IMR-90 (cell line): ENCODE measurements around the gene ZNF831. TPM values are rescaled to one million over a fixed set of nuclear protein-coding genes. Genes with fewer than 3 reads are reported as not detected.

Source experiments
- ATAC-seq: fragments of 200-7000 bp; cut with Tn5 transposase; 2 replicates; pipeline ENCODE4 v1.9.1; 2020; ENCODE audit warnings: low read depth, mild to moderate bottlenecking, moderate library complexity
- BruUV-seq: library from RNA; stranded (reverse); fragments of 400-500 nt; replicated peaks from 2 replicates; lab custom pipeline; 2021; lab: Mats Ljungman, UMichigan
- CTCF ChIA-PET: fragments of 300-600 bp; formaldehyde crosslinking; extraction: SDS; loops from one replicate; lab custom pipeline; 2021; ENCODE audit warnings: antibody characterized with exemption; lab: Yijun Ruan, JAX
- POLR2A ChIA-PET: fragments of 300-600 bp; sonication (Branson Sonifier 250); formaldehyde crosslinking; loops from one replicate; lab custom pipeline; 2022; ENCODE audit warnings: antibody characterized with exemption; ENCODE audit not compliant: unreplicated experiment; lab: Charles Lee
- DNase-seq: peaks from one replicate; pipeline ENCODE4 v3.0.0; 2013
- H2AFZ ChIP-seq: replicated peaks from 2 replicates; pipeline ENCODE3; 2013; ENCODE audit warnings: low read length, mild to moderate bottlenecking; ENCODE audit not compliant: poor library complexity
- H2AK5ac ChIP-seq: 2 replicates; pipeline ENCODE4 v1.6.1; 2013; ENCODE audit warnings: low read depth, low read length, inconsistent platforms
- H2AK9ac ChIP-seq: replicated peaks from 2 replicates; pipeline ENCODE3; 2013; ENCODE audit warnings: mild to moderate bottlenecking, low read depth, low read length, moderate library complexity; ENCODE audit not compliant: poor library complexity
- H2BK120ac ChIP-seq: 2 replicates; pipeline ENCODE4 v1.6.1; 2013; ENCODE audit warnings: low read depth, low read length, inconsistent platforms
- H2BK15ac ChIP-seq: 3 replicates; pipeline ENCODE4 v1.6.1; 2013; ENCODE audit warnings: low read depth, low read length, inconsistent platforms
- H2BK20ac ChIP-seq: 2 replicates; pipeline ENCODE4 v1.6.1; 2013; ENCODE audit warnings: low read depth, mild to moderate bottlenecking, inconsistent platforms, low read length, moderate library complexity
- H2BK5ac ChIP-seq: 2 replicates; pipeline ENCODE4 v1.6.1; 2013; ENCODE audit warnings: mild to moderate bottlenecking, low read depth, low read length, inconsistent platforms; ENCODE audit not compliant: poor library complexity, severe bottlenecking
- H3K14ac ChIP-seq: replicated peaks from 2 replicates; pipeline ENCODE4 v1.6.1; 2013; ENCODE audit warnings: low read depth, low read length, inconsistent platforms
- H3K18ac ChIP-seq: 2 replicates; pipeline ENCODE4 v1.6.1; 2013; ENCODE audit warnings: low read depth, low read length, control low read depth
- H3K23ac ChIP-seq: 2 replicates; pipeline ENCODE4 v1.6.1; 2013; ENCODE audit warnings: low read depth, low read length, inconsistent platforms
- H3K27ac ChIP-seq: 2 replicates; pipeline ENCODE4 v1.5.1; 2013; ENCODE audit warnings: mild to moderate bottlenecking, control low read depth, low read length; ENCODE audit not compliant: insufficient read depth
- H3K27me3 ChIP-seq: 2 replicates; pipeline ENCODE4 v1.6.1; 2013; ENCODE audit warnings: low read length; ENCODE audit not compliant: control insufficient read depth, insufficient read depth
- H3K36me3 ChIP-seq: 2 replicates; pipeline ENCODE4 v1.6.1; 2013; ENCODE audit warnings: low read length, mixed read lengths; ENCODE audit not compliant: control insufficient read depth, insufficient read depth
- H3K4ac ChIP-seq: 2 replicates; pipeline ENCODE4 v1.6.1; 2013; ENCODE audit warnings: low read depth, low read length, inconsistent platforms
- H3K4me1 ChIP-seq: 2 replicates; pipeline ENCODE4 v1.6.1; 2013; ENCODE audit warnings: low read length, mixed read lengths; ENCODE audit not compliant: control insufficient read depth, insufficient read depth
- H3K4me2 ChIP-seq: 2 replicates; pipeline ENCODE4 v1.6.1; 2013; ENCODE audit warnings: low read depth, mild to moderate bottlenecking, control low read depth, low read length, moderate library complexity
- H3K4me3 ChIP-seq: 2 replicates; pipeline ENCODE4 v1.5.1; 2013; ENCODE audit warnings: low read depth, mild to moderate bottlenecking, control low read depth, low read length, moderate library complexity; ENCODE audit not compliant: insufficient read depth
- H3K56ac ChIP-seq: 2 replicates; pipeline ENCODE4 v1.6.1; 2013; ENCODE audit warnings: low read length, inconsistent platforms; ENCODE audit not compliant: insufficient read depth; ENCODE audit errors: extremely low read depth
- H3K79me1 ChIP-seq, 2 experiments: 2 replicates each; pipeline ENCODE4 v1.6.1; 2013; ENCODE audit warnings: low read length in 2 of 2, inconsistent platforms in 1 of 2, low read depth in 1 of 2
- H3K9ac ChIP-seq: 2 replicates; pipeline ENCODE4 v1.6.1; 2013; ENCODE audit warnings: low read depth, low read length, control low read depth
- H3K9me1 ChIP-seq: 2 replicates; pipeline ENCODE4 v1.6.1; 2013; ENCODE audit warnings: low read length, inconsistent platforms; ENCODE audit not compliant: insufficient read depth
- H3K9me3 ChIP-seq: 2 replicates; pipeline ENCODE4 v1.6.1; 2013; ENCODE audit warnings: low read length; ENCODE audit not compliant: control insufficient read depth, insufficient read depth
- H4K20me1 ChIP-seq: 2 replicates; pipeline ENCODE4 v1.6.1; 2013; ENCODE audit warnings: low read length, inconsistent platforms; ENCODE audit not compliant: insufficient read depth
- H4K5ac ChIP-seq: 2 replicates; pipeline ENCODE4 v1.6.1; 2013; ENCODE audit warnings: mild to moderate bottlenecking, low read depth, low read length, control low read depth
- H4K8ac ChIP-seq, 2 experiments: 2 replicates each; pipeline ENCODE4 v1.6.1; 2013; ENCODE audit warnings: low read depth in 2 of 2, low read length in 2 of 2, control low read depth in 1 of 2, inconsistent platforms in 1 of 2
- H4K91ac ChIP-seq: 2 replicates; pipeline ENCODE4 v1.6.1; 2013; ENCODE audit warnings: low read depth, low read length, inconsistent platforms; ENCODE audit not compliant: insufficient read depth
- MAFK ChIP-seq: IDR thresholded peaks from 2 replicates; pipeline ENCODE4 v1.6.1; 2012; ENCODE audit warnings: low read depth, low read length, improper control_type of control experiment
- WGBS, 2 experiments: methylation state at CpG; one replicate each; pipeline versions ENCODE4 v1.1.5 to v1.1.7; 2013; ENCODE audit warnings: missing lambda C conversion rate in 2 of 2; ENCODE audit not compliant: insufficient read length in 1 of 2; ENCODE audit errors: extremely low coverage in 2 of 2; 5-methylcytosine and 5-hydroxymethylcytosine counted together
- dilution Hi-C: fragments of 300-500 bp; cut with HindIII; formaldehyde crosslinking; loops from one replicate; pipeline ENCODE4 v1.14.3; 2018; ENCODE audit warnings: low sequenced_read_pairs; ENCODE audit not compliant: unreplicated experiment
- in situ Hi-C: fragments of 300-500 bp; cut with MboI; formaldehyde crosslinking; loops from 3 replicates; pipeline ENCODE4 v1.14.3; 2019; ENCODE audit warnings: low sequenced_read_pairs, inconsistent platforms, mixed read lengths
- intact Hi-C: fragments of 100-400 bp; cut with micrococcal nuclease; formaldehyde crosslinking; loops from 2 replicates; pipeline ENCODE4 v1.10.0; 2022
- polyA plus RNA-seq, 3 experiments: library from polyadenylated mRNA; depleted of rRNA; stranded (reverse); fragments of >200 nt; gene quantifications; 2 replicates each; pipeline ENCODE4 v1.2.3, GENCODE V29; 2012; ENCODE audit warnings: low replicate concordance in 1 of 3
- total RNA-seq: library from RNA; depleted of rRNA; stranded (reverse); fragments of >200 nt; gene quantifications from 2 replicates; pipeline ENCODE4 v1.2.3, GENCODE V29; 2012
- TF ChIP-seq, protein P1 (sequence below): conservative IDR thresholded peaks from 2 replicates; pipeline ENCODE4 v1.5.1; 2012; ENCODE audit warnings: mild to moderate bottlenecking, low read depth, low read length, improper control_type of control experiment

Gene ZNF831
- total and polyA plus RNA-seq, 2 of the 4 experiments (the other 2 are of a cell fraction): not detected

DNA sequence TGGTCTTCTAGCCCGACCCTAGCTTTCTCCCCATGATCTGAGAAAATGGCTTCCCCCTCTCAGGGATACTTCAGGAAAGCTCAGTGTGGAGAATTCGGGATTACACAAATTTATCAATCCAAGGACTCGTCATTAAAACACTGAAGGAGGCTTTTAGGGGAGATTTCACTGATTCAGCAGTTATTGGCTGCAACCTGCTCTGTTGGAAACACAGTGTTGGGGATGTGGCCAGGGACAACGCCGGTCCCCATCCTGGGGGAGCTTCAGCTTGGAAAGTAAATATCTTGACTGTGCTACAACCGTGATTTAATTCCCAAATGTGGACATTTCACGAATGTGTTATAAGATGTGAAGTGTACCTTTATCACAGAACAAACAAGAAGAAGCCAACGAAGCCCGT lies 44.8 kb upstream of the ZNF831 start:
- no TSS peak for BruUV-seq
- POLR2A ChIA-PET: no interaction called here

More for the DNA sequence above, 44.8 kb upstream of the ZNF831 start:
- Histone ChIP-seq H3K36me3 (no peaks in the 10 kb centered on the region), H3K23ac (no peak overlapping the region), H4K91ac (no peak overlapping the region), H3K18ac (no peak overlapping the region), H4K20me1 (no peaks in the 10 kb centered on the region), H3K9me3 (no peaks in the 10 kb centered on the region), H4K5ac (no peak overlapping the region), H3K27ac (no peak overlapping the region), H3K4ac (no peak overlapping the region), H3K4me3 (no peak overlapping the region), H3K56ac (no peak overlapping the region), H2AK9ac (no peak overlapping the region), H2BK120ac (no peak overlapping the region), H2BK20ac (no peak overlapping the region), H3K27me3 (peaks cover 4% of the 10 kb centered on the region; the same call in 1 of the 2 replicates), H3K79me1 (no peaks in the 10 kb centered on the region), H3K9ac (no peak overlapping the region), H2AFZ (no peak overlapping the region), H3K9me1 (no peaks in the 10 kb centered on the region), H4K8ac (no peak overlapping the region), H3K14ac (no peak overlapping the region), H2AK5ac (no peak overlapping the region), H2BK15ac (no peak overlapping the region), H3K4me1 (no peaks in the 10 kb centered on the region), H2BK5ac (no peak overlapping the region), H3K4me2 (no peak overlapping the region)
- ATAC-seq (no peak), DNase-seq (no peak)
- intact Hi-C loops: no loop called here
- CTCF ChIA-PET: no interaction called here
- WGBS, 2 experiments: no CpG with 5 or more reads among the region's 9 CpGs
- peak; percentile 57 for TF ChIP-seq MAFK
- TF ChIP-seq, protein P1, sequence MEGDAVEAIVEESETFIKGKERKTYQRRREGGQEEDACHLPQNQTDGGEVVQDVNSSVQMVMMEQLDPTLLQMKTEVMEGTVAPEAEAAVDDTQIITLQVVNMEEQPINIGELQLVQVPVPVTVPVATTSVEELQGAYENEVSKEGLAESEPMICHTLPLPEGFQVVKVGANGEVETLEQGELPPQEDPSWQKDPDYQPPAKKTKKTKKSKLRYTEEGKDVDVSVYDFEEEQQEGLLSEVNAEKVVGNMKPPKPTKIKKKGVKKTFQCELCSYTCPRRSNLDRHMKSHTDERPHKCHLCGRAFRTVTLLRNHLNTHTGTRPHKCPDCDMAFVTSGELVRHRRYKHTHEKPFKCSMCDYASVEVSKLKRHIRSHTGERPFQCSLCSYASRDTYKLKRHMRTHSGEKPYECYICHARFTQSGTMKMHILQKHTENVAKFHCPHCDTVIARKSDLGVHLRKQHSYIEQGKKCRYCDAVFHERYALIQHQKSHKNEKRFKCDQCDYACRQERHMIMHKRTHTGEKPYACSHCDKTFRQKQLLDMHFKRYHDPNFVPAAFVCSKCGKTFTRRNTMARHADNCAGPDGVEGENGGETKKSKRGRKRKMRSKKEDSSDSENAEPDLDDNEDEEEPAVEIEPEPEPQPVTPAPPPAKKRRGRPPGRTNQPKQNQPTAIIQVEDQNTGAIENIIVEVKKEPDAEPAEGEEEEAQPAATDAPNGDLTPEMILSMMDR: no peak
- in situ Hi-C loops: no loop called here
- dilution Hi-C loops: no loop called here
